GM10248 (cell line): ENCODE measurements around the gene RASAL2.
"Not testable (repeated sequence)": the region's sequence is repeated elsewhere in the genome, so short reads cannot be mapped to it uniquely, and the experiment has no call there.

Experiments
- CTCF ChIA-PET: fragments of 300-600 bp; sonication (Branson Sonifier 250); formaldehyde crosslinking; extraction: SDS; loops from one replicate; lab custom pipeline; 2021; ENCODE audit warnings: antibody characterized with exemption; lab: Yijun Ruan, JAX
- POLR2A ChIA-PET: fragments of 350-650 bp; sonication (Branson Sonifier 250); formaldehyde crosslinking; extraction: SDS; loops from one replicate; lab custom pipeline; 2020; ENCODE audit warnings: antibody characterized with exemption; lab: Yijun Ruan, JAX
- DNase-seq: peaks from one replicate; pipeline ENCODE4 v3.0.0; 2012; ENCODE audit errors: extremely low spot score
- CTCF ChIP-seq: IDR thresholded peaks from 2 replicates; pipeline ENCODE4 v1.5.1; 2012; ENCODE audit warnings: mild to moderate bottlenecking, low read depth; ENCODE audit errors: extremely low read depth, missing control alignments, control extremely low read depth

Gene RASAL2

DNA sequence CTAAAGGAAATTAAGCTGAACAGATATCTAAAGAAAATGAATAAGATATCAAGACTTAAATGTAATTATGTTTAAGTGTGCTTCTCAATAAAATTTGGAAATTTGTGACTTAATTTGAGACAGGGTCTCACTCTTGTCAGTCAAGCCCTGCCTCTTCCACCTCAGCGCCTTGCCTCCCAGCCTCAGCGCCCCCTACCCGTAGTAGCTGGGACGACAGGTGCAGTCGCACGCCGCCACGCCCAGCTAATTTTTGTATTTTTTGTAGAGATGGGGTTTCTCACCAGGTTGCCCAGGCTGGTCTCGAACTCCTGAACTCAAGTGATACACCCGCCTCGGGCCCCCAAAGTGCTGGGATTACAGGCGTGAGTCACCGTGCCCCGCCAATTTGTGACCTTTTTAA, 285.9 kb downstream of the RASAL2 start:
- POLR2A ChIA-PET, result no interaction called here
- no peak for DNase-seq
- CTCF ChIA-PET, result no interaction called here
- peak; percentile 2 for TF ChIP-seq CTCF

GRCh38 chr1:178382372-178382771, 288.5 kb downstream of the RASAL2 start:
- DNase-seq, result no peak
- ChIA-PET CTCF (no interaction called here), POLR2A (no interaction called here)
- TF ChIP-seq CTCF, result no peak

GRCh38 chr1:178385662-178386061, 291.8 kb downstream of the RASAL2 start:
- ChIA-PET CTCF (interaction anchor here (1.3 kb wide), 1 partner anchor 24 kb away, joined by 3 read pairs; no protein-coding TSS in a partner anchor), POLR2A (no interaction called here)
- DNase-seq, result no peak
- no peak for TF ChIP-seq CTCF

DNA sequence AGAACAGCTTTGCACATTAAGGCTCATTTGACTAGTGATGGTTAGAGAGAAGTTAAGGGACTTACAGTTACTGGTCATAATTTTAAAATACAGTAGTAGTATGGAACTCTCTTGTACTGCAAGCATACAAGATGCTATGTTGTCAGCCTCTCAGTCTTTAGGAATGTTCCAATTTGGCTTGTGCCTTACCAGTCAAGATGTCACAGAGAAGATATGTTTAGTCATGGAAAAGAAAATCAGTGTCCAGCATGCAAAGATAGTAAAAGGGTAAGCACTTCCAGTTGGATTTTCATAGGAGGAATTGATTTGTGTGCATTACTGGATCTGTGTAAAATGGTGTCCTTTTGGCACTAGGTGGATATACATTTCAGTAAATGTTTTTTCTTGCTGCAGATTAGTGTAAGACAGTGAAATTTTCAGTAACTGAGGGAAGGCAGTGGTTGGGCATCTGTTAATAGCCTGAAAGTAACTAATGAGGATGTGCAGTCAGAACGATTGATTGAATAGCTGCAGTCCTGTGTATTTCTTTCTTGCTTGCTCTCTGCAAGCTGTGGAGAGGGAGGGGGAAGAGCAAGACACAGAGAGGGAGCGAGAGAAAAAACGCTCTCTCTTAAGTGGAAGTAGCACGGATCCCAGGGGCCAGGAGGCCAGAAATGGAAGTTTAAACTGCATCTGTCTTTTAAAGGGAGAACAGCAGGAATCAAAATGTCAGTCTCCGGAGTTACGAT, 294.7 kb downstream of the RASAL2 start:
- no peak for TF ChIP-seq CTCF
- ChIA-PET POLR2A (no interaction called here), CTCF (interaction anchor here (1.3 kb wide), 2 partner anchors 10 to 13 kb away, joined by 4 read pairs; no protein-coding TSS in a partner anchor)
- DNase-seq, result no peak

DNA sequence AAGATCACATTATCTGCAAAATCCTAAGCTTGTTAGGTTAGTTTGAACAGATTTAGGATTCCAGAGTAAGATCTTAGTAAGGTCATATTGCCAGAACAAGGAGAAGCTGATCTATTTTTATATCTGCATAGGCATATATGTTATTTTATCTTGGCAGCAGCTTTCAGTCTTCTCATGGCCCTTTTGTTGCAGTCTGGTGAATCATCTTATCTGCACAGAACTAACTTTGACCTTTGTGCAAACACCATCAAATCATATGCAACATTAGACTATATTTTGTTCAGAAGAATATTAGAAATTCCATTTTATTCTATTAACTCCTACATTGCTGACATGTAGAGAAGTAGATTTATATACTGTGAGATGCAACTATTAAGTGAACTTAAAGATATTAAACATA, 295.5 kb downstream of the RASAL2 start:
- ChIA-PET CTCF (interaction anchor here (1.3 kb wide), 1 partner anchor 11 kb away, joined by 4 read pairs; no protein-coding TSS in a partner anchor), POLR2A (no interaction called here)
- TF ChIP-seq CTCF, result no peak
- DNase-seq, result no peak

- POLR2A ChIA-PET, CTCF ChIA-PET, DNase-seq: not testable (repeated sequence)
Observed at GRCh38 chr1:178390280-178390679, 296.4 kb downstream of the RASAL2 start.

GRCh38 chr1:178393370-178393769, 299.5 kb downstream of the RASAL2 start:
- TF ChIP-seq CTCF, result no peak
- DNase-seq, result no peak
- ChIA-PET POLR2A (no interaction called here), CTCF (no interaction called here)
